Neuronal stem cell (in vitro differentiated cells): ENCODE measurements around the gene ITSN1.
A peak's percentile ranks its signal among the peaks of the same experiment; 100 is the strongest.
"Not testable (repeated sequence)": the region's sequence is repeated elsewhere in the genome, so short reads cannot be mapped to it uniquely, and the experiment has no call there.

Experiments
- DNase-seq: peaks from one replicate; pipeline ENCODE4 v3.0.0-alpha.2; 2013; ENCODE audit warnings: low spot score
- H2AFZ ChIP-seq: one replicate; pipeline ENCODE4 v1.6.1; 2013; ENCODE audit warnings: mild to moderate bottlenecking, low read length, inconsistent platforms
- H2AK5ac ChIP-seq: 2 replicates; pipeline ENCODE4 v1.6.1; 2013; ENCODE audit warnings: low read depth, mild to moderate bottlenecking, inconsistent platforms, low read length, moderate library complexity, mixed read lengths
- H2BK120ac ChIP-seq: 2 replicates; pipeline ENCODE4 v1.6.1; 2013; ENCODE audit warnings: low read depth, mild to moderate bottlenecking, inconsistent platforms, low read length, moderate library complexity, mixed read lengths
- H2BK12ac ChIP-seq: one replicate; pipeline ENCODE4 v1.6.1; 2013; ENCODE audit warnings: low read length, inconsistent platforms
- H2BK15ac ChIP-seq: 2 replicates; pipeline ENCODE4 v1.6.1; 2013; ENCODE audit warnings: mild to moderate bottlenecking, low read length, inconsistent platforms, mixed read lengths
- H2BK5ac ChIP-seq: one replicate; pipeline ENCODE4 v1.6.1; 2013; ENCODE audit warnings: inconsistent platforms, mild to moderate bottlenecking, low read length, moderate library complexity
- H3K14ac ChIP-seq: one replicate; pipeline ENCODE4 v1.6.1; 2013; ENCODE audit warnings: low read length, inconsistent platforms
- H3K18ac ChIP-seq: 2 replicates; pipeline ENCODE4 v1.6.1; 2013; ENCODE audit warnings: low read length, inconsistent platforms
- H3K23ac ChIP-seq: 2 replicates; pipeline ENCODE4 v1.6.1; 2013; ENCODE audit warnings: low read depth, mild to moderate bottlenecking, mixed read lengths, low read length, inconsistent platforms; ENCODE audit not compliant: poor library complexity
- H3K27ac ChIP-seq: replicated peaks from 3 replicates; pipeline ENCODE4 v1.5.1; 2013; ENCODE audit warnings: low read length, inconsistent platforms
- H3K27me3 ChIP-seq, 3 experiments: 2 replicates each; pipeline ENCODE4 v1.6.1; 2013; ENCODE audit warnings: low read length in 3 of 3, mild to moderate bottlenecking in 2 of 3, inconsistent platforms in 1 of 3, low read depth in 1 of 3, mixed read lengths in 1 of 3, moderate library complexity in 1 of 3; ENCODE audit not compliant: control insufficient read depth in 3 of 3, insufficient read depth in 3 of 3
- H3K36me3 ChIP-seq, 2 donors: replicated peaks in 1 of 2; 2 replicates each; pipeline ENCODE4 v1.6.1; 2013; ENCODE audit warnings: low read length in 2 of 2; ENCODE audit not compliant: control insufficient read depth in 2 of 2, insufficient read depth in 2 of 2
- H3K4ac ChIP-seq: 2 replicates; pipeline ENCODE4 v1.6.1; 2013; ENCODE audit warnings: inconsistent platforms, mild to moderate bottlenecking, low read length, moderate library complexity
- H3K4me1 ChIP-seq, 2 donors: 1 replicate in 1 of 2; 2 replicates in 1 of 2; pipeline ENCODE4 v1.6.1; 2013; ENCODE audit warnings: low read length in 2 of 2, low read depth in 1 of 2; ENCODE audit not compliant: control insufficient read depth in 2 of 2, insufficient read depth in 1 of 2
- H3K4me2 ChIP-seq: one replicate; pipeline ENCODE4 v1.6.1; 2013; ENCODE audit warnings: mild to moderate bottlenecking, low read length, inconsistent platforms; ENCODE audit not compliant: insufficient read depth, poor library complexity, severe bottlenecking
- H3K4me3 ChIP-seq, 2 donors: 2 replicates each; pipeline ENCODE4 v1.5.1; 2013; ENCODE audit warnings: low read length in 2 of 2, mild to moderate bottlenecking in 2 of 2, inconsistent platforms in 1 of 2, moderate library complexity in 1 of 2
- H3K79me1 ChIP-seq: one replicate; pipeline ENCODE4 v1.6.1; 2013; ENCODE audit warnings: low read depth, mild to moderate bottlenecking, inconsistent platforms, low read length, moderate library complexity
- H3K9ac ChIP-seq: one replicate; pipeline ENCODE4 v1.6.1; 2013; ENCODE audit warnings: mild to moderate bottlenecking, low read depth, low read length, inconsistent platforms; ENCODE audit not compliant: poor library complexity
- H3K9me3 ChIP-seq, 2 donors: replicated peaks in 1 of 2; 2 replicates each; pipeline versions ENCODE3 to v1.6.1; 2013; ENCODE audit warnings: low read length in 2 of 2, mild to moderate bottlenecking in 2 of 2, inconsistent platforms in 1 of 2, low read depth in 1 of 2, mixed read lengths in 1 of 2, moderate library complexity in 1 of 2; ENCODE audit not compliant: control insufficient read depth in 2 of 2, insufficient read depth in 1 of 2
- H4K8ac ChIP-seq: one replicate; pipeline ENCODE4 v1.6.1; 2013; ENCODE audit warnings: low read depth, mild to moderate bottlenecking, inconsistent platforms, low read length, moderate library complexity
- H4K91ac ChIP-seq: one replicate; pipeline ENCODE4 v1.6.1; 2013; ENCODE audit warnings: low read length, low read depth, mild to moderate bottlenecking, inconsistent platforms; ENCODE audit not compliant: poor library complexity
- WGBS, 2 donors: extraction: QIAGEN DNeasy Blood & Tissue Kit; methylation state at CpG; one replicate each; pipeline ENCODE4 v1.1.7; 2013; ENCODE audit warnings: missing lambda C conversion rate in 2 of 2, mixed read lengths in 1 of 2; ENCODE audit not compliant: insufficient read length in 2 of 2, insufficient replicate concordance in 1 of 2; ENCODE audit errors: extremely low coverage in 2 of 2; 5-methylcytosine and 5-hydroxymethylcytosine counted together

The ITSN1 gene

GRCh38 chr21:33924079-33924765 lies 281.9 kb downstream of the ITSN1 start:
- H2AFZ ChIP-seq: peak overlapping the region; percentile 80
- H3K79me1 ChIP-seq: no peaks in the 10 kb centered on the region
- H3K36me3 ChIP-seq: no peaks in the 10 kb centered on the region
- H3K4me3 ChIP-seq: no peak overlapping the region
- no peak overlapping the region for H3K18ac ChIP-seq
- H2BK5ac ChIP-seq: no peak overlapping the region
- DNase-seq: peak; percentile 86
- no peak overlapping the region for H2AK5ac ChIP-seq
- H3K27ac ChIP-seq: no peak overlapping the region
- no peak overlapping the region for H3K9ac ChIP-seq
- no CpG with 5 or more reads among the region's 13 CpGs for WGBS, 2 donors
- H4K91ac ChIP-seq: no peak overlapping the region
- no peak overlapping the region for H3K4ac ChIP-seq
- no peak overlapping the region for H4K8ac ChIP-seq
- no peaks in the 10 kb centered on the region for H3K9me3 ChIP-seq
- no peak overlapping the region for H3K23ac ChIP-seq
- H2BK12ac ChIP-seq: no peak overlapping the region
- H3K27me3 ChIP-seq: peaks cover 0 to 10% (median 0%) of the 10 kb centered on the region in 3 experiments
- no peak overlapping the region for H2BK15ac ChIP-seq
- H3K4me1 ChIP-seq: no peaks in the 10 kb centered on the region
- no peak overlapping the region for H3K14ac ChIP-seq
- H3K4me2 ChIP-seq: no peak overlapping the region
- H2BK120ac ChIP-seq: no peak overlapping the region

GRCh38 chr21:33924766-33925100 lies 282.4 kb downstream of the ITSN1 start:
- H3K4me1 ChIP-seq: no peaks in the 10 kb centered on the region
- no peak overlapping the region for H3K9ac ChIP-seq
- H2AK5ac ChIP-seq: peak overlapping the region; percentile 67
- peak overlapping the region; percentile 80 for H2AFZ ChIP-seq
- H2BK15ac ChIP-seq: no peak overlapping the region
- DNase-seq: no peak
- no CpG with 5 or more reads among the region's 3 CpGs for WGBS, 2 donors
- H3K9me3 ChIP-seq: no peaks in the 10 kb centered on the region
- H3K18ac ChIP-seq: peak overlapping the region; percentile 38
- no peak overlapping the region for H3K4me3 ChIP-seq
- H3K23ac ChIP-seq: no peak overlapping the region
- H3K4me2 ChIP-seq: no peak overlapping the region
- no peaks in the 10 kb centered on the region for H3K79me1 ChIP-seq
- peak overlapping the region; percentile 43 for H2BK12ac ChIP-seq
- H4K91ac ChIP-seq: no peak overlapping the region
- H4K8ac ChIP-seq: no peak overlapping the region
- no peak overlapping the region for H3K14ac ChIP-seq
- peaks cover 0 to 10% (median 0%) of the 10 kb centered on the region in 3 experiments for H3K27me3 ChIP-seq
- H3K4ac ChIP-seq: no peak overlapping the region
- no peak overlapping the region for H2BK120ac ChIP-seq
- no peak overlapping the region for H3K27ac ChIP-seq
- H3K36me3 ChIP-seq: no peaks in the 10 kb centered on the region
- H2BK5ac ChIP-seq: no peak overlapping the region

GRCh38 chr21:33926248-33926647 lies 283.9 kb downstream of the ITSN1 start:
- not testable (repeated sequence) for H3K4ac ChIP-seq, H3K18ac ChIP-seq, H3K4me2 ChIP-seq, H2BK120ac ChIP-seq, H4K91ac ChIP-seq, H3K36me3 ChIP-seq, H3K27ac ChIP-seq, H3K27me3 ChIP-seq, H2AFZ ChIP-seq, H2BK5ac ChIP-seq, H3K14ac ChIP-seq, H3K9ac ChIP-seq, H3K79me1 ChIP-seq, DNase-seq, H3K4me1 ChIP-seq, H4K8ac ChIP-seq, H2AK5ac ChIP-seq, H2BK15ac ChIP-seq, H3K4me3 ChIP-seq, H2BK12ac ChIP-seq, H3K9me3 ChIP-seq, H3K23ac ChIP-seq
- no CpG with 5 or more reads among the region's 2 CpGs for WGBS, 2 donors

- not testable (repeated sequence) for H4K91ac ChIP-seq, H3K14ac ChIP-seq, H3K79me1 ChIP-seq, H2BK5ac ChIP-seq, H3K4ac ChIP-seq, H2AK5ac ChIP-seq, H2BK120ac ChIP-seq, H3K9ac ChIP-seq, DNase-seq, H3K27ac ChIP-seq, H3K23ac ChIP-seq, H3K36me3 ChIP-seq, H3K9me3 ChIP-seq, H2BK15ac ChIP-seq, H2BK12ac ChIP-seq, H3K27me3 ChIP-seq, H4K8ac ChIP-seq
- H2AFZ ChIP-seq: peak overlapping the region; percentile 79
- WGBS, 2 donors: no CpG with 5 or more reads among the region's 34 CpGs
- H3K4me1 ChIP-seq: peaks cover 0 to 11% of the 10 kb centered on the region in 2 donors
- H3K4me2 ChIP-seq: peak overlapping the region; percentile 37
- peak overlapping the region; percentile 15 for H3K18ac ChIP-seq
- peak overlapping the region in 1 of 2 donors; percentile 60 for H3K4me3 ChIP-seq
Observed at GRCh38 chr21:33931052-33931798, 288.9 kb downstream of the ITSN1 start.
